Tongue (tissue), 2 donors: ENCODE data around the gene GSS. TPM values are rescaled to one million over a fixed set of nuclear protein-coding genes. Genes with fewer than 3 reads are reported as not detected.
"Not testable (repeated sequence)": the region's sequence is repeated elsewhere in the genome, so short reads cannot be mapped to it uniquely, and the experiment has no call there.

Source experiments
- DNase-seq: peaks from one replicate; pipeline ENCODE4 v3.0.0-alpha.2; 2015
- total RNA-seq: library from RNA; depleted of rRNA; stranded (reverse); fragments of >200 nt; gene quantifications from one replicate; pipeline ENCODE4 v1.2.3, GENCODE V29; 2014

GSS gene
- total RNA-seq, 1 donor from 2014 or later, result 27.6 TPM

DNA sequence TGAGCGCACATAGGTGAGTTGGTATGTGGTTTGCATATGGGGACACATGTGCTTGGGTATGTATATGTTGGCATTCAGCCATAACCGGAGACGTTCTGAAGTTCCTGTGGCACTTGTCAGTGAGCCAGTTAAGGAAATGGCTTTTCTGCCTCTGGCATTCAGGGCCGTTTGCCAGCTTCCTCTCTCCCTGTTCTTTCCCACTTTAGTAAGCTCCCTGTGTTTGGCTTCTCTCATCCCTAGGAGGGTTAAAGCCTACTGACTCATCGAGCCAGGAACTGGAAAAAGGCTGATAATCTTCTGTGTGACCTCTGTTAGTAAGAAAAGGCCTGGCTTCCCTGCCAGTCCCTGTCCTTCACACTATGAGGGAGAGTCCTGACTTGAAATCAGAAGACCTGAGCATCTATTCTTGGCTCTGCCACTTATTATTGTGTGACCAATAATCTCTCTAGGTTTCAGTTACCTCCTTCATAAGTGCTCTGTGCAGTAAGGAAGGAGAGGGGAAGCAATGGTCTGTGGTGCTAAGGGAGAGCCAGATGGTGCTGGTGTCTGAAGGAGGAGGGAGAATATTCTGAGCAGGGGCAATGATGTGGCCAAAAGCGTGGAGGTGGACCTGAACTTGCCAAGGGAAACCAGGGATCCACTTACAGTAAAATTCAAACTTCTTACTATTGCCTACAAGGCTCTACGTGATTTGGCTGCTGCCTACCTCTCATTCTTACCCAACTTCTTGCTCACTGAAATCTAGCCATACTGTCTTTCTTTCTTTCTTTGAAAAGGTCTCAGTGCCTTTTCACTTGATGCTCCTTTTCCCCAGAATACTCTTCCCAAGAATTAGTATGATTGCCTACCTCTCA, 47.8 kb downstream of the GSS start:
- DNase-seq, result peak; percentile 80

DNA sequence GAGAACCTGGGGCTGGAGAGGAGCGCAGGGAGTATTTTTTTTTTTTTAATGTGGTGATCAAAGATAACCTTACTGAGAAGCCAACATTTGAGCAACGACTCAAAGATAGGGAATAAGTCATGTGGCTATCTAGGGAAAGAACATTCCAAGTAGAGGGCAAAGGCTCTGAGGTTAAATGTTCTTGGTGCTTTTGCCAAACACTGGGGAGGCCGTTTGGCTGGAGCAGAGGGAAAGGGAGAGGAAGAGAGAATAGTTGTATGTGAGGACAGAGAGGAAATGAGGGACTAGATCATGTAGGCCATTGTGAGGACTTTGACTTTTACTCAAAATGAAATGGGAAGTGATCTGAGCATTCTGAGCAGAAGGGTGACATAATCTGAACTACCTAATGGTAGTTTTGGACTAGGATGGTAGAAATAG, 51.4 kb downstream of the GSS start:
- no peak for DNase-seq

DNA sequence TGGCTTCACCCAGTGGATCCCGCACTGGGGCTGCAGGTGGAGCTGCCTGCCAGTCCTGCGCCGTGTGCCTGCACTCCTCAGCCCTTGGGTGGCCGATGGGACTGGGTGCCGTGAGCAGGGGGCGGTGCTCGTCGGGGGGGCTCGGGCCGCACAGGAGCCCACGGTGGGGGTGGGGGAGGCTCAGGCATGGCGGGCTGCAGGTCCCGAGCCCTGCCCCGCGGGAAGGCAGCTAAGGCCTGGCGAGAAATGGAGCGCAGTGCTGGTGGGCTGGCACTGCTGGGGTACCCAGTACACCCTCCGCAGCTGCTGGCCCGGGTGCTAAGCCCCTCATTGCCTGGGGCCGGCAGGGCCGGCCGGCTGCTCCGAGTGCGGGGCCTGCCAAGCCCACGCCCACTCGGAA, 56.9 kb downstream of the GSS start:
- not testable (repeated sequence) for DNase-seq

DNA sequence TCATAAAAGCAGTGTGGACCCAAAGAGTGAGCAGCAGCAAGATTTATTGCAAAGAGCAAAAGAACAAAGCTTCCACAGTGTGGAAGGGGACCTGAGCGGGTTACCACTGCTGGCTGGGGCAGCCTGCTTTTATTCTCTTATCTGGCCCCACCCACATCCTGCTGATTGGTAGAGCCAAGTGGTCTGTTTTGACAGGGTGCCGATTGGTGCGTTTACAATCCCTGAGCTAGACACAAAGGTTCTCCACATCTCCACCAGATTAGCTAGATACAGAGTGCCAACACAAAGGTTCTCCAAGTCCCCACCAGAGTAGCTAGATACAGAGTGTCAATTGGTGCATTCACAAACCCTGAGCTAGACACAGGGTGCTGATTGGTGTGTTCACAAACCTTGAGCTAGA, 57.5 kb downstream of the GSS start:
- not testable (repeated sequence) for DNase-seq

DNA sequence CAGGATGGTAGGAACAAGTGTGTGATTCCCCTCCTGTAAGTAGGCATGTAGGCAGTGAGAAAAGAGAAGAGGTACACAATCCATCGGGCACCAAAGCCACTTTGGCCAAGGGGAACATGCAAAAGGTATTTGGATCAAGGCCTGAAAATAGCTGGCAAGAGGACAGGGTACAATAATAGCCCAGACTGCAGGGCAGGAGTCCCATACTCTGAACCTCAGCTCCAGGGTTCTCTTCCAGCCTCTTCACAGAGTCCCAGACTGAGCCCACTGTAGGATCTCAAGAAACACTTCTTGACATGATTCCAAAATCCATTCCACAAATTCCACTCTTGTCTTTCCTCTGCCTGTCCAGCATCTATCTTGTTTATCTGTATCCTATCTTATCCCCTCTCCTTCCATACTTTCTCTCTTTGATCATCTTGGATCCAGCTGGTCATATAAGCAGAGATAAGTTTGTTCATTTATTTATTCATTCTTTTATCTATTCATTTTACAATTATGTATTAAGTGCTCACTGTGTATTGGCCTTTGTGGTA, 59.5 kb downstream of the GSS start:
- peak; percentile 50 for DNase-seq

DNA sequence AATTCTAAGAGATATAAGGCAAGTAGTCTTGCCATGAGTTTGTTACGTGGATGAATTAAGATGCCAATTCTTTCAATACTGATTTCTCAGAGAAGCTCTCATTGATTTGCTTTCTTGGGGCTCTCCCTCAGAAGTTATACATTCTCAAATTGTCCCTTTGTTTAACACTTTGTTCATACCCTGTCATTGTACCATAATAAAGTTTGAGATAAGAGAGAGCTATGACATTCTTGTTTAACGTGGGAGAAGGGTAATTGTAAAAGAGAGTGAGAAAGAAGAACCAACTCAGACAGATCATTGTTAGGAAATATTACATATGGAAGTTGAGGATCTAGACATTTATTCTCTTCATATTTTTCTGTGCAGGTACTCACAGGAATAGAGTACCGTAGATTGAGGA, 60.1 kb downstream of the GSS start:
- DNase-seq, result no peak

DNA sequence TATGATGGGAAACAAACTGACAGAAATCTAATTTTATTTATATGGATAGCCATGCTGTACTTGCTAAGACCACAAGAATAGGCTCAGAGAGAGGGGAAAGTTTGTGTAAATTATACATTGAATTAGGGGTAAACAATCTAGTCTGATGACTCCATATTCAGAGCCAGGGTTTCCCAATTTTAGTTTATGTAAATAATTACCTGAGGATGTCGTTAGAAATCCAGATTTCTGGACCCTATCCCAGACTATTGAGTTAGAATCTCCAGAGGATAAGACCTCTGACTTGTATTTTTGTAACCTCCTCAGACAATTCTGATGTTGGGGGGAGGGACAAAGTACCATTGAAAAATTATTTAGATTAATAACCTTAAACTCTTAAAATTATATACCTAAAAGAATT, 60.9 kb downstream of the GSS start:
- DNase-seq, result no peak

DNA sequence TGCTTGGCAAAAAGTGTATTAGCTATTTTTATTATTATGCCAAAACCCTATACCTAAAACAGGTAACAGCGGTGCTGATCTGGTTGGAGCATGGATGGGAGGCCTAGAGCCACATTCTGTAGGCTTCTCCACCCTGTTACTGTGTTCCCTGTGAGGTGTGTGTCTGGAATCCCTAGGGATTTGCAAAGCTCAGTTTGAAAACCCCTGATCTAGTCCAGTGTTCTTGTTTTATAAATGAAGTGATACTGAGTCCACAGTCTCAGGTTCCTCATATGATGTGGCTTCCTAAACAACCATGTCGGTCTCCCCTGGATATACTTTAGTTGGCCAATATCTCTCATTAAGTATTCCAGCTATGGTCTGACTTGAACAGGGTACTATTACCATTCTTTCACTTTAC, 62.9 kb downstream of the GSS start:
- no peak for DNase-seq

DNA sequence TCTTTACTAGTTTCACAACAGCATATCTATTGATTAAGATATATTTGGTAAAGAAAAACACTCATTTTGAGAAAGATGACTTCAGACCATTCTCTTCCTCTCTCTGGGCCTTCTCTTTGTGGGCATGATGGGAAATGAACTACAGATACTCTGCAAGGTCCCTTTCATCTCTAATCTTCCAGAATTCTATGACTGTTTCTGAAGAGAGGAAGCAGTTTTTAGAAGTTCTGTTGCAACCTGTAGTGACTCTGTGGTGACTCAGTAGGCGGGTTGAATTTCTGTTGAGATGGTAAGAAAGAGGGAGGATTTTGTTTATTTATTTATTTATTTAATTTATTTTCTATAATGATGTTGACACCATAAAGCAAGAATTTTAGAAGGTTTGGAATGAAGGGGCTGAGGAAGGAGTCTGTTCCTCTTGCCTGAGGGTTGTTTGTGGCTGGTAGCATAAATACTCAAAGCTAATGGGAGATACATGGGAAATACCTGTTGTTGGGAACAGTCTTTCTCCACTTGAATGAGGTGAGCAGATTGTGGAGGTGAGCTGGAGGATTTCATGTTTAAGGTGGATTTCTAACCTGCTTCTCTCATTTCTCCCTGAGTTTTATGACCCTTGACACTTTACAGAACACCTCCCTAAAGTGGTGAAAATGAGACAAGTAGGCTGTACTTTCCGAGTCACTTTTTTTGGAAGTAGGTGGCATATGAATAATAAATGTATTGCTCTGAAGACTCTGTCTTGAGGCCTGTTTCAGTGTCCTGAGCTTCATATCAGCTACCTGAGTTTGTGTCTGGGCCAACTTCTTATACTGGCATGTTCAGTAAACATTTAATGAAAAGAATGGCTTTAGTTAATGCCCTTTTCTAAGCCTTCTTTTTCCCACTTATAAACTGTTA, 64.2 kb downstream of the GSS start:
- DNase-seq, result no peak

DNA sequence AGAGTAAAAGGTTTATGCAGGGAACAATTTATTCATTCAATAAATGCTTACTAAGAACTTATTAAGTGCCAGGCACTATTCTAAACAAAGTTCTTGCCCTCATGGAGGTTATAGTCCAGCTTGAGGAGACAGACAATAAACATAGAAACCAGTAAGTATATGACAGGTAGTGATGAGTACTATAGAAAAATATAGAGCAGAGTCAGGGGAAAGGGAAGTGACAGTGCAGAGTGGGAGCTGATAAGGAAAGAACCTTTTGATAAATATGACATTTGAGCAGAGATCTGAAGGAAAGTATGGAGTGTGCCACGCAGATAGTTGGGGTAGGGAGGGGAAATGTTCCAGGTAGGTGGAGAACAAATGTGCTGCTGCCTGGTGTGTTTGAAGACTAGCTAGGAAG, 67.1 kb downstream of the GSS start:
- DNase-seq, result no peak

DNA sequence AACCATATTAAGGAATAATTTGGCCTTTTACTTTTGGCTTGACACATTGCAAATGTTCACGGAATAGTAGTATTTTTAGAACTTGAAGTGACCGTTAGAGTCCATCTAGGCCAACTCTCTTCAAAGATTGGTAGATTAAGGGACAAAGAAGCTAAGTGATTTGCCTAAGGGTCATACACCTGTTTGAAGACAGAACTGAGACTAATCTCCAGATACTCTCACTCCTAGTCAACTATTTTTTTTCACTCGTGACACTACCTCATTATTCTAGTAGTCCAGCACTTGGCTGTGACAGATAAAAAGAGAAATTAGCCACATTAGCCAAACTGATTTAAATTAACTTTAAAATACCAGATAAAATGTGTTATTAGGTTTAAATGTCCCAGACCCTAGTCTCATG, 68.6 kb downstream of the GSS start:
- DNase-seq, result no peak

DNA sequence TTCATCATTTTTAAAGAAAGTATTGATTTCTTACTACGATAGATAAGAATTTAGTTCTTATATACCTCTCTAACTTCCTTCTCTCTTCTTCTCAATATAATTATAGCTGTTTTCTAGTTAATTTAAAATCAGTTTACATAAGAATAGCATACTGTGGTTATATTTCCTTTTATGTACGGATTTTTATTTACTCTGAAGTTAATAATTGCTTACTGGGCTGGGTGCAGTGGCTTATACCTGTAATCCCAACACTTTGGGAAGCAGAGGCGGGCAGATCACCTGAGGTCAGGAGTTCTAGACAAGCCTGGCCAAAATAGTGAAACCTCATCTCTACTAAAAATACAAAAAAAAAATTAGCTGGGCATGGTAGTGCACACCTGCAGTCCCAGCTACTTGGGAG, 69.5 kb downstream of the GSS start:
- DNase-seq, result no peak

DNA sequence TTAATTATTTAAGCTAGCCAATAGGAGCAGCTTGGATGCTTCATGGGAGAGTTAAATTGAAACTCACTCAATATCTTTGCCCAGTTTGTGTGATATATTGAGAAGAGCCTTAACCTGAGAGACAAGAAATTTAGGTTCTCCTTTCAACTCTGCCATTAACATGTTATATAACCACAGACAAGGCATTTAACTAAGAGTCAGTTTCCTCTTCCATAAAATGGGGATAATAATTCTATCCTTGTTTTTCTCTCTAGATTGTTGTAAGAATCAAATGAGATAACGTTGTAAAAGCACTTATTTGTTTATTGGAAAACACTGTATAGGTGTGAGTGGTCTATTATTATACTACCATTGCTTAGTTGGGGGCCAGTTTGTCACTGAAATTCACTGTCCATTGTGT, 71.3 kb downstream of the GSS start:
- no peak for DNase-seq

DNA sequence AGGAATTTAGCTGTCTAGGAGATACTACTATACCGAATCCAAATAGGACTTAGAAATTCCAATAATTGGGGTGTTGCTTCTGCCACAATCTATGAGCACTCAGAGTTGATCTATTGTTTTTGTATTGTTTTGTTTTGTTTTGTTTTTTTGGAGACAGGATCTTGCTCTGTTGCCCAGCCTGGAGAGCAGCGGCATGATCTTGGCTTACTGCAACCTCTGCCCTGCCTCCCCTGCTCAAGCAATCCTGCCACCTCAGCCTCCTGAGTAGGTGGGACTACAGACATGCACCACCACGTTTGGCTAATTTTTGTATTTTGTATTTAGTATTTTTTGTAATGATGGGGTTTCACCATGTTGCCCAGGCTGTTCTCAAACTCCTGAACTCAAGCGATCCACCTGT, 71.8 kb downstream of the GSS start:
- no peak for DNase-seq

DNA sequence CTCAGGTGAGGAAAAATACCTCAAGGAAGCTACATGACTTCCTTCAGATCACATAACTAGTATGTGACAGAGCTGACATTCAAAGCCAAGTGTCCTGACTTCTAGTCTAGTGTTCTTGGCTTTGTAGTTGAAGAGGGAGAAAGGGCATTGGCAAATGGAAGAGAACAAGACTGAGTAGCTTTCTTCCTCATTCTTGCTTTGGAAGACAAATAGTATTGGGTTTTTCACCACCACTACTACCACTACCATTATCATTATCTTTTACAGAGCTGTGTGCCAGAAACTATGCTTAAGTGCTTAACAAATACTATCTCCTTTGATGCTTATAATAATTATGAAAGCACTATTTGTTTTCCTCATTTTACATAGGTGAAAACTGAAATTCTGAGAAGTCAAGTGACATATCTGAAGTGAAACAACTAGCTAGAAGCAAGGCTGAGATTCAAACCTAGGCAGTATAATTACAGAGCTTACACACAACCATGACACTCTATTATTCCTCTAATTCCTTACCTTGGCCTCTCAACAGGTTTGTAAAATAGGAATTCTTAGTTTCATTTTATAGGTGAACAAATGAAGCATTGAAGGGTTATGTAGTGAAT, 72.4 kb downstream of the GSS start:
- DNase-seq, result no peak

DNA sequence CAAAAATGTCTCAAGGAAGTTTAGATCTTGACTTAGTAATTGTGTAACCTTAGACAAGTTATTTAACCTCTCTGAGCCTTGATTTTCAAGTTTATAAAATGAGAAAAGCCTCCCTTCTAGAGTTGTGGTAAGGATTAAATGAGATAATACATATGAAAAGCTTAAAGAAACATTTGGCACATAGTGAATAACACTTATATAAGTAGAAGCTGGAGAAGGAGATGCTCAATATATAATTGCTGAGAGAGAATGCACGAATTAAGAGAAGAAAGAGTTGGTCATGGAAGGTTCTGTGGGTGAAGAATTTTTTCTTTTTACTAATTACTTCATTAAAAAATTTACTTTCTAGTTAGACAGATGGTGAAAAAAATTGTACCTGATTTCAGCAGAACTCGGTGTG, 73.9 kb downstream of the GSS start:
- DNase-seq, result no peak

DNA sequence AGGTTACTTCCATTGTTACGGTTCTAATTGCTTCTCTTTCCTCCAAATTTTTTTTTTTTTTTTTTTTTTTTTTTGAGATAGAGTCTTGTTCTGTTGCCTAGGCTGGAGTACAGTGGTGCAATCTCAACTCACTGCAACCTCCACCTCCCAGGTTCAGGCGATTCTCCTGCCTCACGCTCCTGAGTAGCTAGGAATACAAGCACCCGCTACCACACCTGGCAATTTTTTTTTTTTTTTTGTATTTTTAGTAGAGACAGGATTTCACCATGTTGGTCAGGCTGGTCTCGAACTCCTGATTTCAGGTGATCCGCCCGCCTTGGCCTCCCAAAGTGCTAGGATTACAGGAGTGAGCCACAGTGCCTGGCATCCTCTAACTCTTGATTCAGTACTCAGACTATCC, 74.6 kb downstream of the GSS start:
- not testable (repeated sequence) for DNase-seq

DNA sequence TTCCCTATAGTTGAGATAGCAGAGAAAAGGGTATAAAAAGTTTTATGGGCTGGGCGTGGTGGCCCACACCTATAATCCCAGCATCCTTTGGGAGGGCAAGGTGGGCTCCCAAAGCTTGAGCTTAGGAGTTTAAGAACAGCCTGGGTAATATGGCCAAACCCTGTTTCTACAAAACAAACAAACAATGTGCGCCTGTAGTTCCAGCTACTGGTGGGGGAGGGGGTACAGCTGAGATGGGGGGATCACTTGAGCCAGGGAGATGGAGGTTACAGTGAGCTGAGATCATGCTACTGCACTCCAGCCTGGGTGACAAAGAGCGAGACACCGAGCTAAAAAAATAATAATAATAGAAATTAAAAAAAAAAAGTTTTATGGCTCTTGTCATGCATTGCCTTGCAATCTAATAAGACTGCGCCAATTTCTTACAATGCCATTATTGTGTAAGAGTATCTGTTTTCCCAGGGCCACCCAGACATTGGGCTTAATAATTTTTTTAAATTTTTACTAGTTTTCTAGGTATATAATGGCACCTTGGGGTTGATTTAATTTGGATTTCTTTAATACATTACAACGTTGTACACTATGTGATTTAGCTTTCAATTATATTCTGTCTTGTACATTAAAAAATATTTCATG, 75.3 kb downstream of the GSS start:
- no peak for DNase-seq
